Kidney capillary endothelial cell (primary cell): ENCODE results near the gene GATA2.

Source experiments
- DNase-seq: peaks from one replicate; pipeline ENCODE4 v3.0.0-alpha.2; 2018; ENCODE audit warnings: low spot score

The GATA2 gene

GRCh38 chr3:128487813-128488635 lies 5.0 kb downstream of the GATA2 start:
- DNase-seq = peak; percentile 84

- no peak for DNase-seq
Observed at GRCh38 chr3:128487538-128487812, 5.5 kb downstream of the GATA2 start.

GRCh38 chr3:128486681-128487537 lies 6.1 kb downstream of the GATA2 start:
- DNase-seq = peak; percentile 31

GRCh38 chr3:128486205-128486628 lies 6.8 kb downstream of the GATA2 start:
- DNase-seq = no peak

- DNase-seq = peak; percentile 23
Observed at GRCh38 chr3:128485282-128486204, 7.5 kb downstream of the GATA2 start.

GRCh38 chr3:128484404-128485281 lies 8.4 kb downstream of the GATA2 start:
- no peak for DNase-seq

GRCh38 chr3:128483657-128484403 lies 9.2 kb downstream of the GATA2 start:
- DNase-seq = no peak

- peak; percentile 98 for DNase-seq
Observed at GRCh38 chr3:128482666-128483656, 10.0 kb downstream of the GATA2 start.

GRCh38 chr3:128482175-128482574 lies 10.8 kb downstream of the GATA2 start:
- DNase-seq = no peak

GRCh38 chr3:128481438-128481942 lies 11.5 kb downstream of the GATA2 start:
- no peak for DNase-seq

GRCh38 chr3:128480717-128481437 lies 12.1 kb downstream of the GATA2 start:
- no peak for DNase-seq

GRCh38 chr3:128480278-128480677 lies 12.7 kb downstream of the GATA2 start:
- peak; percentile 36 for DNase-seq

- no peak for DNase-seq
Observed at GRCh38 chr3:128479558-128480086, 13.4 kb downstream of the GATA2 start.

- DNase-seq = no peak
Observed at GRCh38 chr3:128478576-128479506, 14.2 kb downstream of the GATA2 start.

- no peak for DNase-seq
Observed at GRCh38 chr3:128476659-128477058, 16.3 kb downstream of the GATA2 start.

- DNase-seq = no peak
Observed at GRCh38 chr3:128475355-128475754, 17.6 kb downstream of the GATA2 start.

GRCh38 chr3:128473737-128474136 lies 19.3 kb downstream of the GATA2 start:
- no peak for DNase-seq
